ENCODE results near the gene HDAC4.

HDAC4 gene

DNA sequence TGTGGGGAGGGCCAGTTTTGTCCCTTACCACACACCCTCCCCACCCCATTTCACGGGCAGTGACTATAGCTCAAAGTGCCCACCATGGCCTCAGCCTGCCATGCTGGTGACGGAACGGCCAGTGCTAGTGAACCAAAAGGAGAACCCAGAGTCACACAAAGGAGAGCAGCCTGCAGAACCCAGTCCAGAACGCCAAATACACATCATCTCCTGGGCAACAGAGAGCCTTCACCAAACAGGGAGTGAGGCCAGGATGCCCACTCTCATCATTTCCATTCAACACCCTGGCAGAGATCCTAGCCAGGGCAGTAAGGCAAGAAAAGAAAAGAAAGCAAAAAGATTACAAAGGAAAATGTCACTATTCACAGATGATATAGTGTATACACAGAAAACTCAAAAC, 38.3 kb downstream of the HDAC4 start:
- no peak overlapping the region for H3K27ac ChIP-seq (replicated peaks)
- H3K4me3 ChIP-seq (replicated peaks; ENCODE audit: insufficient read depth, low read length) = no peak overlapping the region
- TF ChIP-seq GABPA (IDR thresholded peaks at IDR 0.05; ENCODE audit: low read depth) (no peak), SPI1 (IDR thresholded peaks at IDR 0.05; ENCODE audit: borderline replicate concordance, low read depth) (no peak), POLR2AphosphoS5 (IDR thresholded peaks at IDR 0.05; ENCODE audit: low read depth) (no peak)
- TF ChIP-seq, protein P1, sequence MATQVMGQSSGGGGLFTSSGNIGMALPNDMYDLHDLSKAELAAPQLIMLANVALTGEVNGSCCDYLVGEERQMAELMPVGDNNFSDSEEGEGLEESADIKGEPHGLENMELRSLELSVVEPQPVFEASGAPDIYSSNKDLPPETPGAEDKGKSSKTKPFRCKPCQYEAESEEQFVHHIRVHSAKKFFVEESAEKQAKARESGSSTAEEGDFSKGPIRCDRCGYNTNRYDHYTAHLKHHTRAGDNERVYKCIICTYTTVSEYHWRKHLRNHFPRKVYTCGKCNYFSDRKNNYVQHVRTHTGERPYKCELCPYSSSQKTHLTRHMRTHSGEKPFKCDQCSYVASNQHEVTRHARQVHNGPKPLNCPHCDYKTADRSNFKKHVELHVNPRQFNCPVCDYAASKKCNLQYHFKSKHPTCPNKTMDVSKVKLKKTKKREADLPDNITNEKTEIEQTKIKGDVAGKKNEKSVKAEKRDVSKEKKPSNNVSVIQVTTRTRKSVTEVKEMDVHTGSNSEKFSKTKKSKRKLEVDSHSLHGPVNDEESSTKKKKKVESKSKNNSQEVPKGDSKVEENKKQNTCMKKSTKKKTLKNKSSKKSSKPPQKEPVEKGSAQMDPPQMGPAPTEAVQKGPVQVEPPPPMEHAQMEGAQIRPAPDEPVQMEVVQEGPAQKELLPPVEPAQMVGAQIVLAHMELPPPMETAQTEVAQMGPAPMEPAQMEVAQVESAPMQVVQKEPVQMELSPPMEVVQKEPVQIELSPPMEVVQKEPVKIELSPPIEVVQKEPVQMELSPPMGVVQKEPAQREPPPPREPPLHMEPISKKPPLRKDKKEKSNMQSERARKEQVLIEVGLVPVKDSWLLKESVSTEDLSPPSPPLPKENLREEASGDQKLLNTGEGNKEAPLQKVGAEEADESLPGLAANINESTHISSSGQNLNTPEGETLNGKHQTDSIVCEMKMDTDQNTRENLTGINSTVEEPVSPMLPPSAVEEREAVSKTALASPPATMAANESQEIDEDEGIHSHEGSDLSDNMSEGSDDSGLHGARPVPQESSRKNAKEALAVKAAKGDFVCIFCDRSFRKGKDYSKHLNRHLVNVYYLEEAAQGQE (IDR thresholded peaks at IDR 0.05; ENCODE audit: insufficient replicate concordance, low read depth) = no peak
- TF ChIP-seq, protein P2, sequence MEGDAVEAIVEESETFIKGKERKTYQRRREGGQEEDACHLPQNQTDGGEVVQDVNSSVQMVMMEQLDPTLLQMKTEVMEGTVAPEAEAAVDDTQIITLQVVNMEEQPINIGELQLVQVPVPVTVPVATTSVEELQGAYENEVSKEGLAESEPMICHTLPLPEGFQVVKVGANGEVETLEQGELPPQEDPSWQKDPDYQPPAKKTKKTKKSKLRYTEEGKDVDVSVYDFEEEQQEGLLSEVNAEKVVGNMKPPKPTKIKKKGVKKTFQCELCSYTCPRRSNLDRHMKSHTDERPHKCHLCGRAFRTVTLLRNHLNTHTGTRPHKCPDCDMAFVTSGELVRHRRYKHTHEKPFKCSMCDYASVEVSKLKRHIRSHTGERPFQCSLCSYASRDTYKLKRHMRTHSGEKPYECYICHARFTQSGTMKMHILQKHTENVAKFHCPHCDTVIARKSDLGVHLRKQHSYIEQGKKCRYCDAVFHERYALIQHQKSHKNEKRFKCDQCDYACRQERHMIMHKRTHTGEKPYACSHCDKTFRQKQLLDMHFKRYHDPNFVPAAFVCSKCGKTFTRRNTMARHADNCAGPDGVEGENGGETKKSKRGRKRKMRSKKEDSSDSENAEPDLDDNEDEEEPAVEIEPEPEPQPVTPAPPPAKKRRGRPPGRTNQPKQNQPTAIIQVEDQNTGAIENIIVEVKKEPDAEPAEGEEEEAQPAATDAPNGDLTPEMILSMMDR (IDR thresholded peaks at IDR 0.05; ENCODE audit: insufficient read depth, low read length) = no peak
- H3K27me3 ChIP-seq (ENCODE audit: insufficient read depth, poor library complexity, severe bottlenecking) = no peaks in the 10 kb centered on the region
- no peak for DNase-seq (ENCODE audit: low read depth in 1 of 2, low spot score in 1 of 2)

DNA sequence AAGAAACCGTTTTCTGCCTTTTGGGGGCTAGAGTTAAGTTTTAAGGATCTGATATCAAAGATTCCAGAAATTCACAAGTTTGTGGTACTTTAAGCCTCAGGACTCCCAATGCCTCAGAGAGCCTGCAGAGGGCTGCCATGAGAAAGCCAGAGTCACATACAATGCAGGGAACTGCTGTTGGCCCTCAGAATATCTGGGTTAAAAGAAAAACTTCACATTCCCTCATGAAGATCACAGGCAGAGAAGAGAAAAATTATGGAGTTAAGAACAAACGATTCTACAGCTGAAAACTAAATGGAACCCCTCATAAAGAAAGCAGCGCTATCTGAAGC, 39.5 kb downstream of the HDAC4 start:
- no peak for DNase-seq (ENCODE audit: low read depth in 1 of 2, low spot score in 1 of 2)
- Histone ChIP-seq H3K27ac (replicated peaks) (no peak overlapping the region), H3K27me3 (ENCODE audit: insufficient read depth, poor library complexity, severe bottlenecking) (no peaks in the 10 kb centered on the region), H3K4me3 (replicated peaks; ENCODE audit: insufficient read depth, low read length) (no peak overlapping the region)
- TF ChIP-seq, protein P1 (IDR thresholded peaks at IDR 0.05; ENCODE audit: insufficient replicate concordance, low read depth) = no peak
- no peak for TF ChIP-seq GABPA (IDR thresholded peaks at IDR 0.05; ENCODE audit: low read depth)
- TF ChIP-seq, protein P2 (IDR thresholded peaks at IDR 0.05; ENCODE audit: insufficient read depth, low read length) = no peak
- no peak for TF ChIP-seq POLR2AphosphoS5 (IDR thresholded peaks at IDR 0.05; ENCODE audit: low read depth)
- TF ChIP-seq SPI1 (IDR thresholded peaks at IDR 0.05; ENCODE audit: borderline replicate concordance, low read depth) = no peak

DNA sequence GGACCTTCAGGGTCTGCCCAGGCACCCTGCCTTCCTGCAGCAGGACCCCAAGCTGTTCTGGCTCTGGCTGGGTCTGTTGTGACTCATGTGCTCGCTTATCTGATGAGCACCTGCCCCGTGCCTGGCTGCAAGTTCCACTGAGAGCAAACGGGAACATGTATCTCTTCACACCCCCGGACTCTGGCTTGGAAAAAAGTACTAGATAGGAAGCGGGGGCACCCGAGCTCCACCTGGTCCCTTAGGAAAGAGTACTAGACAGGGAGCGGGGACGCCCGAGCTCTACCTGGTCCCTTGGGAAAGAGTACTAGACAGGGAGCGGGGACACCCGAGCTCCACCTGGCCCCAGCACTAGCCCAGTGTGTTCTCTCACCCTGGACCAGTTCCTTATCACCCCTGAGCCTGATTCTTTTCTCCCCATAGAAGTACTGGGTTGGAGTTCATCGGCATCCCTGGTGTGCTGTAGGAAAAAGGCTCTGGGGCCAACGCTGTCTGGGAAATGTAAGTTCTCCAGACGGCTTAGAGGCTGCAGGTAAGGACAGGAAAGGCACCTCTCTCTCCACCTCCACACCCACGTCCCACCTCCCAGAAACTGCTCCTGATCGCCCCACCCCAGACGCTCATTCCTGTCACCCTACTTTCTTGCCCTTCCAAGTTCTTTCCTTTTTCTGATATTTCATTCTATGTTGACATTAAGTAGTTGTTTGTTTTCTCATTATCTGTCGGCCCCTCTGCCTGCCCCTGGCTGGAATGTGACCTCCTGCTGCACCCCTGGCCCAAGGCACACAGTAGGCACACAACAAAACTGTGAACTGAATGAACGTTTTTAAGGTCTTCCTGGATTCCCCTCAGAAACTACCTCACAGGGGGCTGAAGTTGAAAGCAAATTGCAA, 40.2 kb downstream of the HDAC4 start:
- TF ChIP-seq POLR2AphosphoS5 (IDR thresholded peaks at IDR 0.05; ENCODE audit: low read depth) = no peak
- TF ChIP-seq, protein P2 (IDR thresholded peaks at IDR 0.05; ENCODE audit: insufficient read depth, low read length) = no peak
- no peak for TF ChIP-seq SPI1 (IDR thresholded peaks at IDR 0.05; ENCODE audit: borderline replicate concordance, low read depth)
- TF ChIP-seq, protein P1 (IDR thresholded peaks at IDR 0.05; ENCODE audit: insufficient replicate concordance, low read depth) = no peak
- no peak for TF ChIP-seq GABPA (IDR thresholded peaks at IDR 0.05; ENCODE audit: low read depth)
- DNase-seq (ENCODE audit: low read depth in 1 of 2, low spot score in 1 of 2) = no peak
- no peaks in the 10 kb centered on the region for H3K27me3 ChIP-seq (ENCODE audit: insufficient read depth, poor library complexity, severe bottlenecking)
- no peak overlapping the region for H3K27ac ChIP-seq (replicated peaks)
- H3K4me3 ChIP-seq (replicated peaks; ENCODE audit: insufficient read depth, low read length) = no peak overlapping the region

Measured in HL-60 (cell line).